Fibroblast of lung (primary cell): Measurements from ENCODE around the gene ZNF511.

Experiments
- EZH2 ChIP-seq: IDR thresholded peaks from 2 replicates; pipeline ENCODE4 v1.5.1; 2012; ENCODE audit warnings: low read length, control low read depth, mild to moderate bottlenecking; ENCODE audit errors: missing control alignments
- TF ChIP-seq, protein P1 (sequence below), 2 donors: IDR thresholded peaks in 1 of 2; conservative IDR thresholded peaks in 1 of 2; 1 replicate in 1 of 2; 2 replicates in 1 of 2; pipeline ENCODE4 v1.5.1; 2011 to 2012; ENCODE audit warnings: low read length in 2 of 2, control low read depth in 1 of 2, inconsistent platforms in 1 of 2, low read depth in 1 of 2, mild to moderate bottlenecking in 1 of 2

DNA sequence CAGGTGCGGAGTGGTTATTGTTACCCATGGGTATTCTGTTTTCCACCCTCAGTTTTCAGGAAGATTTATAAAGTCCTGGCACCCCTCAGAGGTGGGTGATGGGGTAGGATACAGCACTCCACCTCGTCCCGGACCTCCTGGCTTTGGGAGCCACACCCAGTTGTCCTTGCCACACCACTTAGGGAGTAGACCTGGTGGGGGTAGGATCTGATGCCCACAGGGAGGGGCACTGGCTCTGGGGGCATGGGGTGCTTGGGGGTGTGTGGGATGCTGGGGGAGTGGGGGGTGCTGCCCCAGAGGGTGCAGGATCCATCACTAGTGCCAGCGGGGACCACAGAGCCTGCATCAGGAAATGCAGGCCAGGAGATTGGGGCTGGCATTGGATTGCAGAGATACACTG, 4.5 kb downstream of the ZNF511 start:
- TF ChIP-seq, protein P1, sequence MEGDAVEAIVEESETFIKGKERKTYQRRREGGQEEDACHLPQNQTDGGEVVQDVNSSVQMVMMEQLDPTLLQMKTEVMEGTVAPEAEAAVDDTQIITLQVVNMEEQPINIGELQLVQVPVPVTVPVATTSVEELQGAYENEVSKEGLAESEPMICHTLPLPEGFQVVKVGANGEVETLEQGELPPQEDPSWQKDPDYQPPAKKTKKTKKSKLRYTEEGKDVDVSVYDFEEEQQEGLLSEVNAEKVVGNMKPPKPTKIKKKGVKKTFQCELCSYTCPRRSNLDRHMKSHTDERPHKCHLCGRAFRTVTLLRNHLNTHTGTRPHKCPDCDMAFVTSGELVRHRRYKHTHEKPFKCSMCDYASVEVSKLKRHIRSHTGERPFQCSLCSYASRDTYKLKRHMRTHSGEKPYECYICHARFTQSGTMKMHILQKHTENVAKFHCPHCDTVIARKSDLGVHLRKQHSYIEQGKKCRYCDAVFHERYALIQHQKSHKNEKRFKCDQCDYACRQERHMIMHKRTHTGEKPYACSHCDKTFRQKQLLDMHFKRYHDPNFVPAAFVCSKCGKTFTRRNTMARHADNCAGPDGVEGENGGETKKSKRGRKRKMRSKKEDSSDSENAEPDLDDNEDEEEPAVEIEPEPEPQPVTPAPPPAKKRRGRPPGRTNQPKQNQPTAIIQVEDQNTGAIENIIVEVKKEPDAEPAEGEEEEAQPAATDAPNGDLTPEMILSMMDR (conservative IDR thresholded peaks at IDR 0.05 in 1 of 2, IDR thresholded peaks at IDR 0.05 in 1 of 2; ENCODE audit: low read depth in 1 of 2, low read length in 2 of 2) = no peak
- no peak for TF ChIP-seq EZH2
